Muscle of arm (tissue), 12 donors: ENCODE data around the gene KCNMA1. TPM values are rescaled to one million over a fixed set of nuclear protein-coding genes. Genes with fewer than 3 reads are reported as not detected.
A peak's percentile ranks its signal among the peaks of the same experiment; 100 is the strongest.

Experiments
- DNase-seq: peaks from one replicate; pipeline ENCODE4 v3.0.0-alpha.2; 2013
- polyA plus RNA-seq, 12 donors: library from polyadenylated mRNA; unstranded; fragments of 120-200 nt; gene quantifications; one replicate each; pipeline ENCODE4 v1.2.1, GENCODE V29; 2013; ENCODE audit not compliant: insufficient read length in 12 of 12

The KCNMA1 gene
- polyA plus RNA-seq, 12 donors = 12.3 to 20.1 (median 16.4) TPM; not detected in 1

DNA sequence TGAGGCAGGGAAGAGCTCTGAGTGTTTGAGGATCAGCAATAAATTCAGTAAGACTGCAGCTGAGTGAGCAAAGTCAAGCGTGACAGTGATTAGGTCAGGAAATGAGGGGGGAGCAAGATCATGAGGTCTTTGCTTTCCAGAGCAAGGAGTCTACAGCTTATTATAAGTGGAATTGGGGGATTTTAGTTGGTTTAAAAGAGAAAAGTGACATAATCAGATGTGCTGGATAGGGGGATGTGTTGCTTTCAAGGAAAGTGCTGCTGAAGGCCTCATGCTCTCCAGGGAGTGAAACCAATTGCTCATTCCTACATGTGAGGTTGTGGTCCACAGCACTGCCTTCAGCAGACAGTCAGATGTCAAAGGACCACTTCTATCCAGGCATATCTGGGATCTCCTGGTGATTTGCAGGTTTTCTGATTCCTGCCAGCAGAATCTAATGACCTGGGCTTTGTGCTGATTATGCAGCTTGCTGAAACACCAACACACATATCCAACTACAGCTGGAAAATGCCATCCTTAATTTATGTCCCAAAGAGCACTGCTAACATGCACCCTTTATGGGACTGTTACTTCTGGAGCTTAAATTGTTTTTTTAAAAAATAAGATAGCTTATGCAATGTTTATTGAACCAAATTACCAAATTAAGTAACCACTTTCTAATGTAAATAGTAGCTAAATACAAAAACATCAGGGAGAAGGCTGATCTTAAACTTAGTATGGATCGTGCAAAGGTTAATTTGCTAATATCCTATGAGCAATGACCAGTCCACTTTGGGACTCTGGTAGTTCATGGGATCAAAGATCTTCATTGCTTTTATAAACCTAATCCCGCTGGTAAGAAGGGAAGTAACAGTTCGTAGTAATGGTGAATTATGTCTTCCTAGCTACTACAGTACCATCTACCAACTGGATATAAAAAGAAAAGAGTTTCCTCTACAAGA lies 607.6 kb downstream of the KCNMA1 start:
- no peak for DNase-seq

DNA sequence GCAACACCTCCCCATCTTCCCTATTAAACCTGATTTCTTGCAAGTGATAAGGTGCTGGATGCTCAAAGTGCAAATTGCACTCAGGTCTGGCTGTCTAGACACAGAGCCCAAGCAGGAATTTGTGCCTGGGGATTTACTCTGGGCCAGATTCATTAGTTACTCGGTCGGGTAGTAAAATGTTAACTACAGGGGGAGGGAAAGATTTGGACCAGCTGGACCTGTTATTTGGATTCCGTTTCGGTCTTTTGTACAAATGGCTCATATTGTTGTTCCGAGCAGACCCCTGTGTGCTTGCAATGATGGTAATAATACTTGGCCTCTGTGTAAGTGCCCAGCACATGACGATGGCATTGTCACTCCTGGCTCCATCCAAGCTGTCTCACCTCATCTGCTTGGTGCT lies 609.6 kb downstream of the KCNMA1 start:
- DNase-seq = no peak

DNA sequence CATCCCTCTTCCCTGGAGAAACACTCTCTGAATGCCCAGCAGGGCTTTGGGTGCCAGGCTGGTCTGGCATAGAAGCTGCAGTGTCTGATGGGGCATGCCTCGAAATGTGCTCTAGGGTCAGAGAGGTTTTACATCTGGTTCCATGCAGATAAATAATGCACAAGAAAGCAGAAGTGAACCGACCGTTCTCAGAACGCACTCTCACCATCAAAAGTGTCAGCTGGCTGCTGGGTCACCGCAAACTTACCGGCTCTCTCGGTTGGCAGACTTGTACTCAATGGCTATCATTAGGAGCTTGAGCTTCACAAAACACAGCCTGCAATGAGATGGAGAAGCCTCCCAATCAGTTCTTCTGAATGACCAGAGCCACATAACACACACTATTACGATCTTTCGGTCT lies 610.0 kb downstream of the KCNMA1 start:
- DNase-seq = no peak

DNA sequence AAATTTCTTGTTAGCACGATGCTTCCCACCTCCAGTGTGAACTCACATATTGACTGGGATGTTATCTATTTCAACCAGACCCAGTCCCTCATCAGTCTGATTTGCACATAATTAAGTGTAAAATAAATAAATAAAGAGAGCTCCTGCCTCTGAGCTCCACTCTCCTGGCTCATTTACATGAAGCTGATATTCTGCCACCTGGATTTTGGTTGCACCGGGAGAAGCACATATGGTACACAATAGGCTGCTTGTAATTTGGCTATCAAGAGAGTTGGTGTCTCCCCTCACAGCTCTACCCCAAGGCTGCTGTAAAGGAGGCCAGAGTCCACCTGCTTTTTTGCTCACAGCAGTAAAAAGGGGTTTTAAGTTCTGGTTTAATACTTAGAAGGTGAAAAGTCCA lies 610.5 kb downstream of the KCNMA1 start:
- no peak for DNase-seq

DNA sequence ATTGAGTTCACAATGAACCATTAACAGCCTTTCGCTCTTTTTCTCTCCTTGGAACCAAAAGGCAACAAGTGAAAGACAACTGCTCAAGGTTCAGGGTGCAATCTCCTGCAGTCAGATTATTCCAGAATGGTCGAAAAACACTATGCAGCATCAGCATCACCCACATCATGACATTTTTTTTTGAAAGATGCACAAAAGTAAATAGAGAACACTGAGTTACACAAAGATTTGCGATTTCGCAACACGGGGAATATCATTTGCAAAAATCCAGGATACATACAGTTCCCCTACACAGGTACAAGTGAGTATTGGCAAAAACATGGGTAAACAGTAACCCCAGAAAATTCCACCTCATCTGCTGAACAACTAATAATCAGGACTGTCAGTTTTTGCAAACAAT lies 611.5 kb downstream of the KCNMA1 start:
- DNase-seq = no peak

DNA sequence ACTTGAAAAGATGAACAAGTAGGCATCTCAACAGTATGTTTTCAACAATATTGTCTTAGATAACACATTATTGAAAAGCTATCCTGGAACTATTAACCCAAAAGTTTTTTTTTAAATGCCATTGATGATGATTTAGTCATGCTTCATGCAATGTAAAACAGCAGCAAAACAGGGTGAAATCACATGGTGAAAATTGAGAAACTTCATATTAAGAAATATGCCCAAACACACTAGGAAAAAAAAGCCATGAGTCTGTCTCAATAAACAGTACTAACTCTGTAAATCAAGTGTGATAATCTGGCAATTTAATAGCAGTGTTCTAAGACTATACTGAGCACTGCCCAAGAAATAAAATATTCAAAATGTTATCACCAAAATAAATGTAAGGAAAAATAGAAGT lies 613.1 kb downstream of the KCNMA1 start:
- no peak for DNase-seq

DNA sequence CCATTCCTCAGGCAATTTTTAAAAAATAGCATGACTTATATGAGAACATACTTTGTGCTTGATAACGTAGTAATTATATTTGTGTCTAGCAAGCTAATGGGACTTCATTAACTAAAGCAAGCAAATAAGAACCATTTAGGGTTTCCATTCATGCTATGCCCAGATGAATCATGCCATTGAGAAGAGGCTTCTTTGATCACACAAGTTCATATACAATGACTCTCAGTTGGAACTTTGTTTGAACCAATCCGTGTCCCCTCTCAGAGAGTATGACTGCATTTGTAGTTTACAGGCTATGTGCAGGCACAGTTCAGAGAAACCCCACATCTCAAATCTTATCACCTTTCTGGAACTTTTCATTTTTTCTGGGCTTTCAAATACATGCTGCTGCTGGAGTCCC lies 614.2 kb downstream of the KCNMA1 start:
- no peak for DNase-seq

DNA sequence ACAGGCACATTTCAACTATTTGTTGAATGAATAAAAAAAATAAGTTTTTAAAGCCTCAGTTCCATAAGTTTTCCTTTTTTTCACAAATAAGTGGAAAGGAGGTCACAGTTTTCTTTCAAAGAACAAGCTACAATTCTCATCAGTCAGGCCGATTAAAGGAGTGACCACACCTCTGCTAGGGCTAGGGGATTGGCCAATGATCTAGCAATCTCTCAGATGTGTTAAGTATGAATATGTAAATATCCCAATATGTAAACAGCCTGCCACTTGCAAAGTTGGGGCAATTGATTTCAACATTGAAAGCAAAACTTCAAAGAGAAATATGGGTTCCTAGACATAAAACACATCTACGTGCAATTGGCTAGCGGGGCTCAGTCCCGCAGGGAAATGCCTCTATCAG lies 614.9 kb downstream of the KCNMA1 start:
- DNase-seq = no peak

DNA sequence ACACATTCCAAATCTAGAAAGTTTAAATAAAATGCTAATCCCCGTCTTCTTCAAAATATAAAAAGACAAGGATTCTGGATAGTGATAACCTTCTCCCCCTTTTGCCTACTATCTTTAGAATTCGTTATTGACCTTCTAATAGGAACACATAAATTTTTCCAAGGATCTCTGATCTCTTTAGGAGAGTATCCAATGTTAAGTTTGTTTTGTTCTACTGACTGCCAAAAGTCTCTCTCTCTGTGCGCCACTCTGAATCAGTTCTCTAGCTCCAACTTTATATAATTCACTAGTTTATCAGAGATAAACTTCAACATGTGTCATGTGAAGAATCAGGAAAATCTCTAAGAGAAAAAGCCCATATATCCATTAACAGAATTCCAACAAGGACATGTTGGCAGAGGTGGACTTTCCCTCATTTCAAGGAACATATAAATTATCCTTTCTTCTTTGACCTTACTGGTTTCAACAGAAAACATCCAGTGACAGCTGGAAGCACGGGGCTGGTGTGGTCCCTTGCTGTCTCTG lies 615.6 kb downstream of the KCNMA1 start:
- no peak for DNase-seq

DNA sequence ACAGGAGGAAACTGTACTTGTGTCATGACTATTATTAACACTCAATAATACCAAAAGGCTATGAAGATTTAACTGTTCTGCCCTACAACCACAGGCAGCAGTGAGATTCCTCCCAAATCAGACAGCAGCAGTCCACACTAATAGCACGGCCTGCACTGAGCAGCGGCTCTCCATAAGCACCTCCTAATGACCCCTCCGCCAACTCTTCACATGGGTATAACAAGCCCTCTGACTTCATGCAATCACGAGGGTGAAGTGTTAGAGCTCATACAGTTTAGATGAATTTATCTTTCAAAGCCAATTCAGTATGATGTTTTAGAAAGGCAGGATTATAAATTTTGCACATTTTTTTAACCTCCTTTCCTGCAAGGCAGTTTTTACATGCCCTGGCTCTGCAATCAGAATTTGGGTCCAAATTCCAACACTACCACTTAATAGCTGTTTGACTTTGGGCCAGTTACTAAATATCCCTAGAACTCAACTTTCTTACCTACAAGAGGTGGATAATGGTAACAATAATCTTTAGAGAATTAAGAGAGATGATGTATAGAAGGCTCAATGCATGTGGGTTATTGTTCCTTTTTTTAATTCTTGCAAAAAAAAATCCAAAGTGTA lies 617.1 kb downstream of the KCNMA1 start:
- no peak for DNase-seq

DNA sequence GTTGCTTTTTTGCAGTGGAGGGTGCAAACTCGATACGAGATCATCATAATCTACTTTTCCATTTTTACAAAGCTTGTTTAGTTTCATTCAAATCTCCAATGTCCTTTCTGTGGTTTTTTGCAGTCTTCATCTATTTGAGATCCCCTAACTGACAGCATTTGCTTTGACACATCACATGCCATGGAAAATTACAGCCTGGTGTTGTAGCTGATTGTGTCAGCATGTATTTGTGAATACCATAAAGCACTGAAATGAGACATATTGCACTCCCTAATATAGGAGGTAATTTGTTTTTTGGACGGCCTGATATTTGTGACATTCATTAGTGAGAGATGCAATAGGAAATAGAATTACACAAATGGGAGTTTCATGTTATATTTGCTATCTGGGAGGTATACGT lies 620.8 kb downstream of the KCNMA1 start:
- no peak for DNase-seq

DNA sequence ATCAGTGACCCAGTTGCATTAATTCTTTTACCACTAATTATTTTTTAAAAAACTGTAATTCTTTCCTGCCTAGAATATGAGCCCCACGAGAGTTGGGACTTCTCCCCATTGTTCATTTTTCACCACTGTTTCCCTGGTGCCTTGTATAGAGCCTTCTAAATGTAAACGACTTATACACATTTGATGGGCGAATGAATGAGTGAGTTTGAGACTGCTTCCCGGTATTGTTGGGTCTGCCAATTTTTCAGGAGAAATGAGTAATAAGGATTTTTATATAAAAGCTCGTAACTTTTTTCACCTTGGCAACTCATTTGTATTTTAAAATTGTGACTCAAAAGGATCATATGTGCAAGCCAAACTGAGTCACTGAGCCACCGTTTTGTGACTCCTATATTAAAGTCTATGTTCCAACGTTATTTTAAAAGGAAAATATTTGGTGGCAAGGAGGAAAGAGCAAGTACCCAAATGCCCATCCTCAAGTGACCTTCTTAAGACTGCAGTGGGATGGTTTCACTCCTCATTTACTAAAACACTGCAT lies 621.3 kb downstream of the KCNMA1 start:
- no peak for DNase-seq

DNA sequence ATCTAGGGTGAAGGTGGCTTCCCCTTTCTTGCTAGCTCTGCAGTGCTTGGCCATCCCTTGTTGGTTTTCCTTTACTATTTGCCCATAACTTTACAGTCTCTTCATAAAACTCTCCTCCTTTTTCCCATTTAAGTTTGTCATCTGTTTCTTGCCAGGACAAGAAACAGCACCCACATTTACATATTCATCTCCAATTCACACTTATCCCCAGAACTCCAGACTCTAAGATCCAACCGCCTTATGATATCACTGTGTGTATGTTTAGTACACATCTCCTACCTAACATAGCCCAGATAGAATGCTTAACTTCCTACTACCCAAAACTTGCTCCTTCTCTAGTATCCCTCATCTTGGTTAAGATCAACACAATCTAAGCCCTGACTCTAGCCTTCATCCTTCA lies 622.2 kb downstream of the KCNMA1 start:
- DNase-seq = no peak

DNA sequence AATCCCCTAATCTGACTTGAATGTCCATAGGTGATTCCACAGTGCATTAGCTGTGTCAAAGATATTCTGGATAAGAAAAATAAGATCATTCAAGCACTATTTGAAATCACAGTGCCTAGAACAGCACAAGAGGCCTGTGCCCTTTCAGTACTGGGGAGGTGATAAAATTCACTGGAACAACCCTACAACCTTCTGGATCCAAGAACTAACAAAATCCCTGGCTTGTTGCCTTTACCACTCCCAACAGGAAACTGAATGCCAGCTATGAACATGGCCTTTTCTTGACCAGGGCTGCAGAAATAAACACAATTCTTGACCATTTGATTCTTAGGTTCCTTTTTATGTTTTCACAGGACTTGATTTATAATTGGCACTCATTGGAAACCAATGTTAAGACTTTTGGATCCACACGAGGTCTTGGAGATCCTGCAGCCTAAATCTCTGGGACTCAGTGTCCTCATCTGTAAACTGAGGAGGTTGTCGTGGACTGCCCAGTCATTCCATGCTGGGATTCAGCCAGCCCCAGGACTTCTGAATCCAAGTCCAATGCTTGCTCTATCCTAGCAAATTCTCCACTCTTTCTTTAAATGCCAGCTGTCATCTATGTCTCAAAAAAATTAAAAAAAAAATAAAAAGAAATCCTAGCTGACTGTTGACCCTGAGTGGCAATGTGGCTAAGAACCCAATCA lies 624.7 kb downstream of the KCNMA1 start:
- no peak for DNase-seq

DNA sequence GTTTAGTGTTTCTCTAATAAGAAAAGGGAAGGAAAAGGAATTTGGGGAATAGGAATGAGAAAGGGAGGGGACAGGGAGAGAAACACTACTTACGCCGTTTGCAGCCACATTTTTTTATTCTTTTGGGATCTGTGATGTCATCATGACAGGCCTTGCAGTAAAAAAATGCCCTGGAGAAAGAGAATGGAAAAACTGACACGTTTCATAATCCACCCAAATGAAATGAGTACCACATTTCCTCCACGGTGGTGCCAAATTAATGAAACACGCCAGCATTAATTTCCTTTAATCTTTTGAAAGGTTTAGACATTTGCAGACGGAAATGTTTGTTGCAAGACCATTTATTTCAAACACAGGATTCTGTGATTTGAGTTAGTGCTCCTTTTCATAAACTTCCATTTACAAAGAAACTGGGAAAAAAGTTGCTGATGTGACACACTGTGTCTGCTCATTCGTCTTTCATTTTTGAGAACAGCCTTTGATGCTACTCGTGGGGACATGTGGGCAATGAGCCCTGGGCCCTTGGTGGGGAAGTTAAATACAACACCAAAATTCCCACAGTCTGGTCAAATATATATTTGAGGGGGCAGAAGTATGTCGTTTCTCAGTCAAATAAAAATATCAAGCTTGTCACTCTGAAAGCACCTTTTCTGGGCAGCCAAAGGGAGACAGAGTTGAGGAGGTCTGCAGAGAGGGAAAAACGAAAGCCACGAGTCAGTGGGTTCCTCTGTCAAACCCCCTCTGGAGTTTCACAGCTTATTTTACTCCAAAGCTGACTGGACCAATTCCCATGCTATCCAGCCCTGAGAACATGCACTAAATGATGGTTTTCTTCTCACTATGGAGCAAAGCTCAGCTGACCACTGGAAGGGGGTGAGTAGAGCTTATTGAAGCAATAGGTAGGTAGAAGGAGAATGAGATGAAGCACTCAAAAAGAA lies 625.5 kb downstream of the KCNMA1 start:
- peak; percentile 86 for DNase-seq

DNA sequence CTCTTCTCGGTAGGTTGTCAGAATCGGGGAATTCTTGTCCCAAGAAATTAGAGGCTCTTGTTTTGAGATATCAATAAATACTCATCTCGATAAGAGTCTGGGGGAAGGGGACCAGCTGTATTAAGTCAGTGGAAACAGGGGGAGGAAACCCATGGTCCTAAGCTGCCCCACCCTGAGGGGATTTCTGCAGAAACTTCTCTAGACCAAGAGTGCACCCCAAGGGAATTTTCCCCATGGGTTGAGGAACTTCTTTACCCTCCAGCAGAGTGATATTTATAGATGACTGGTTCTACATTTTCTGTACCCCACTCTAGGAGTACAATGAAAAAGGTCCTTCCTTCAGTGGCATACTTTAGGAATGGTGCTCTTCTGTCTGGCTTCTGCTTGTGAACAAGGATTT lies 627.2 kb downstream of the KCNMA1 start:
- DNase-seq = no peak

DNA sequence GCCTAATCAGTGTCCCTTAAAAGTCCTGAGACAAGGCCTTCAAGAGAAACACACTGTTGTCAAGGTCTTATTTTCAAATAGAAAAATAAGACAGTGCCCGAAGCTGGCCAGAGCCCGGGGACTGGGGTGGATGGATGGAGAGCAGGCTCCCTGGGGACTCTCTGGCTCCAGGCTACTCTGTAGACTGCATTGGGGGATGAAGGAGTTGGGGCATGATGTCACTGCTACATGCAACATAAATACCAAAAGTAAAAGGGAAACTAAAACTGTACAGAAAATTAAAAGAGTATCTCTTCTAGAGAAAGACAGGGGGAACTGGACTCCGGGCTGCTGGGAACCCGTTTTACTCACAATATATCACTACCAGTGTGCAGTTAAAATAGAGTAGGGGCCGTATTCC lies 629.8 kb downstream of the KCNMA1 start:
- DNase-seq = no peak

DNA sequence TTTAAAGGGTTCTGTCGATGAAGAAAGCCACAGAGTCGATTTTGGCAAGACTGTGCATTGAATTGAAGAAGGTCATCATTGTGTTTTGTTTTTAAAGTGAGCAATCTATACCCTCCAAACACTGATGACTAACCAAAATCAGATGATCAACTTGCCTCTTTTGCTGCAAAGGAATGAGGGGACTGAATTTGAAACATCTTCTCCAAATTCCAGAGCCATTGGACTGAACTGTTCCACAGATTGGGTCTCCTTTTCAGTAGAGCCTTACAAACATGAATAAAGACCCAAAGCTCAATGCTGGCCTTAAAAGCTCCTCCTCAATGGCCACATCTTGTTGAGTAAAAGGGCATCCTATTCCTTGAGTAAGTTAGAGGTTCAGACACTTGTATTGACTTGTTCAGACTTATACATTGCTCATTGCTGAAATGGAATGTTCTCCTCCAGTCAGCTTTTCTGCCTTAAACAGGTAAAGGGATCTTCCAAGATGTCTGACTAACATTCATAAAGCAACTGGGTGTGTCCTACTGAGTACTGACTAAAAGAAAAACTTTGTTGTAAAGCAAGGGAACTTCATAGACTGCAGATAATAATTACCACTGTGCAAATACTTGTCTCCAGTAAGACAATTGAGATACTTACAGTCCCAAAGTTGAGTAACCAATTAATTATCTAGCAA lies 630.6 kb downstream of the KCNMA1 start:
- DNase-seq = no peak

DNA sequence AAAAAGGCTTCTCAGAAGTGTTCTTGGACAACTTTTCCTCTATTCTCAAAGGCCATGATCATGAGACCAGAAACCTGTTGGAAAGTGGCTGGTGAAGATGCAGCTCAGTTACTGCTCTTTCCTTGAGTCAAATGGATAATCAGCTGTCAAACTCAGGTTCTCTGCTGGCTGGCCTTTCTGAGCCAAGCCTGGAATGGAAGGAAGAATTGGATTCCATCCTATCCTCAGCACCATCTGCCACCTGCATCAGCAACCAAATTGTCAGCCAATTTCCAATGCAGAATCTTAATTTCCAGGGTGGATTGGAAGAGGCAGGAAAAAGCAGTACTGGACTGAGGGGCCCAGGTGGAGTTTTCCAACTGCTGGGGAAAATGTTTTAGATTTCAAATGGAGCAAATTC lies 631.7 kb downstream of the KCNMA1 start:
- no peak for DNase-seq

DNA sequence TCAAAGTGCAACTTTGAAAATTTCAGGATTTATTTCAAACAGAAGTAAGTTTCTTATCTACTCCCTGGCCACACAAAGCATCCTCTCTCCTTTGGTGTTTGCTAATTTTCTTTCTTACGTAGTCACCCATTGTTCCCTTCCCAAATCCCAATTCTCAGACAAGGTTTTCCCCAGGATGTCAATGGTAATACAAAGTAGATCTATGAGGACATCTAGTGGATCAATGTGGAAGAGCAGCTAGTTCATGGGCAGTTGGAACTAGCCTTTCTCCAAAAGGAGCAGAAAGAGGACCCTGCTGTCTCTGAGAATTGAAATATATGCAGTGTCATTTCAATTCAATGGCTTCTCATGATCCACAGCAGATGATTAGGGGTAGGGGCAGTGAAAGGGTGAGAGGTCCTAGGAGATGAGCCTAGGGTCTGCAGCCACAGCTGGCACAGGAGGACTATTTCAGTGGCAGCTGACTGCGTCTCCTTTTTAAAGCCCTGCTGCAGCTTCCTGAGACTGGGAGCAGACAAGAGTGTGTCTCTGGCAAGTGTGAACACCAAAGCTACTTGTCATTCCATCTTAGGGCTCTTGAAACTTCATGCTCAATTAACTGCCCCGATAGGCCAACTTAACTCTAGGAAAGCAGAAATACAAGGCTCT lies 632.6 kb downstream of the KCNMA1 start:
- peak; percentile 85 for DNase-seq
